ENCODE results near the gene XXYLT1.

The XXYLT1 gene

GRCh38 chr3:195182470-195182795 lies 88.5 kb downstream of the XXYLT1 start:
- no peak for DNase-seq

DNA sequence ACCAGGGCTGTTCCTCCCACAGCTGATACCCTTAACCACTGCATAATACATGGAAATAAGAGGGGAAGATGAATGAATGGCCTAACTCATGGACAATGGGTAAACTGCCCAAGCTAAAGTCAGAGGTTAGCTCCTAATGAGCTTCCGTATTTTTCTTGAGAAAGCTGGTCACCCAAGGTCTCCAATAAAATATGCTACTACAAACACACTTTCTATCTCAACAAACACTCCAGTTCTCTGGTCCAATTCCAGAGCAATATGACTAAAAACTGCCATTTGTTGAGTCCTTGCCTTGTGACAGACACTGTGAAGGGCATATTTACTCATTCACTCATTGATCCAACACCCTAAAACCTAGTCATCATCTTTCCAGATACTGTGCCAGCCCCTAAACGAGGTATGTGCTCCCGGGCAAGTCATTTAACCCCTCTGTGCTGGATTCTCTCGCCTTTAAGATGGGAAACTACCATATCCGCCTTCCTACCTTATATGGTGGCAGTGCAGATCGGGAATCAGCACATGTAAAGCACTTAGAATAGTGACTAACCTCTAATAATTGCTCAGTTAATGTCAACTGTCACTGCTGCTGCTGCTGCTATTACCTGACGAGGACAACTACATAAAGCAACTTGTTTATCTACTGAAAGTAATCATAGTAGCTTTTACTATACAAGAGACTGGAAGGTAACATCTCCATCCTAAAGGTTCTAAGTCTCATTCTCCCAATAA lies 89.1 kb downstream of the XXYLT1 start:
- DNase-seq, result no peak

DNA sequence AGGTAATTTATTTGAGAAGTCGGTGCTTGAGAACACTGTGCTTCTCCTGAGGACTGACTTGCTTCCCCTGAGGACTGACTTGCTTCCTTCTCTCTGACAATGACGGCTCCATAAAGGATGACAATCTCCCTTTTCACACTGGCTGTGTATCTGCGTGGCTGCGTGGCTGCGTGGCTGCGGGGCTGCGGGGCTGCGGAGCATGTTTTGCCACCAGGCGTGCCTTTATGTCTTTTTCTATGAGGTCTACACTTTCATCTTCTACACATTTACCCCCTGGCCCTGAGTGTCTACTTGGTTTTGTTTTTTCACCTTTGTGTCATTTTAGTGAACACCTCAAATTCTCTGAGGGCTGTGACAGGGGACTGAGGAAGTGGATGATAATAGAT lies 89.9 kb downstream of the XXYLT1 start:
- DNase-seq, result no peak

DNA sequence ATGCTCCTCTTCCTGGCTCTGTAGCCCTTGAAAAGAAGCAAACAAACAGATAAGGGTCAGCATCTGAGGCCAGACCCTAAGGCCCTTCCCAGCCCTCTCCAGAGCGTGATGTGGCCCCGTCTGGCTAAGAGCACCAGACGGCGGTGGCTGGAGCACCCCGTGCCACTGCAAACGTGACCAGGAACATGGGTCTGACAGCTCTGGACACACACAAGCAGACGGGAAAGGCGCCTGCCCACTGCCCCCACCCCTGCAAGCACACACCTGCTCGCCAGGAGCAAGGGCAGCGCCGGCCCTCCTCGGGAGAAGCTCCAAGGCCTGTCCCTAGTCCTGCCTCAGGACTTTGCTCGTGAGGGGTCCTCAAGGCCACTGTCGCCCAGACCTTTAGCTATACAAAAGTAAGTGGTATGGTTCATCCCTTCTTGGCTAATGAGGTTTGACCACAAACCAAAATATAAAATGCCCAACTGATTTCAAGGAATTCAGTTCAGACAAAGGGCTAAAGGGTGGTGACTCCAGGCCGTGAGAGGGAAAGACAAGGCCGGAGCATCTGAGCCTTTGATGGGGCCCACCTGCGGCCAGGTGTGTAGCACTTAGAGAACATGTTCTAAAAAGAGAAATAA lies 90.4 kb downstream of the XXYLT1 start:
- DNase-seq, result peak; percentile 65

- no peak for DNase-seq
Measured at GRCh38 chr3:195179776-195180489, 91.0 kb downstream of the XXYLT1 start.

DNA sequence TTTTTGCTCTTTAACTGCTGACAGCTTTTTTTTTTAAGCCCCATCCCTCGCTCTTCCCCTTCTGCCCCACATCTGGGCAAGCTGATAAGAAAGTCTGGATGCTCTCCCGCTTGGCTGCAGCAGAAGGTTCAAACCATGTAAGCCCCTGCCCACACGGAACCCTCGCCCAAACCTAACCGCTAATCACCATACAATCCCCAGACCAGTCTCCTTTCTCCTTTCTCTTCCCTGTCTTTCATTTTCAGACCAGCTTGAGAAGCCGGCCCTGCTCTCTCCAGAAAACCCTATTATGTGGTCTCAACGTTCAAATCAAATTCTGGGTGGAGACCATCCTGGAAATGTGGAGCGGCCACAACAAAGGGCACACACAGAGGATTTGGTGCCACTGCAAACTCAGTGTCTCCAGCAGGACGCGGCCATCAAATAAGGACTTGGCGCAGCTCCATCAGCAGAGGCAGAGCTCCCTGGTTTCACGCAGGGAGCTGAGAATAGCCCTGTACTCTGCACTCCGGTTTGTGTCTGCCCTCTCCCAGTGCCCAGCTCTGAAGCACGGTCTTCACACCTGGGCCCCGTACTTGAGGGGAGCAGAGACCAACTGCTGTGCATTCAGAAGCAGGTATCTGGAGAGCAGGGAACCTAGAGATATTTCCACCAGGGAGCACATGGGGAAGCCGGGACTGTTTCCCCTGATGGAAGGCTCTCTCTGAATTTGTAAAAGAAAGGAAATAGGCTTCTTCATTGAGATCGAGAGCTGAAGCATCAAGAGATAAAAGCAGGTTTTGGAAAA lies 92.6 kb downstream of the XXYLT1 start:
- peak; percentile 64 for DNase-seq

- DNase-seq, result no peak
Measured at GRCh38 chr3:195177422-195178123, 93.4 kb downstream of the XXYLT1 start.

DNA sequence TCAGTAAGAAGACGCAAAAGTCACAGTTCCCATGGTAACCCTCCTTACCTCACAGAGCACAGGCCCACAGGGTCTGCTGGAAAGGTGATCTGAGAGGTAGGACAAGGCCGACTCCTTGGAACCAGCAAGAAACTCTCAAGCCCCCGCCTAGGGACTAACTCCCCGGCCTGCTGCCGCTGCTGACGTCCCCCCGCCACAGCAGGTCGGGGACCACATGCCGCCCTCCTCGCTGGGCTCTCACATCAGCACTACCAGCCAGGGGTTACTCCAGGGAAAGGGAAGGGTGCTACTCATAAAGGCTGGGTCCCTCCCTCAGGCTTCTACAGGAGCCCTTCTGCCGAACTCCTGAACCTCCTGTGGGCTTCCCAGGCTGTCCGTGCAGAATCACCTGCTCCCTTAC lies 94.2 kb downstream of the XXYLT1 start:
- DNase-seq, result no peak

DNA sequence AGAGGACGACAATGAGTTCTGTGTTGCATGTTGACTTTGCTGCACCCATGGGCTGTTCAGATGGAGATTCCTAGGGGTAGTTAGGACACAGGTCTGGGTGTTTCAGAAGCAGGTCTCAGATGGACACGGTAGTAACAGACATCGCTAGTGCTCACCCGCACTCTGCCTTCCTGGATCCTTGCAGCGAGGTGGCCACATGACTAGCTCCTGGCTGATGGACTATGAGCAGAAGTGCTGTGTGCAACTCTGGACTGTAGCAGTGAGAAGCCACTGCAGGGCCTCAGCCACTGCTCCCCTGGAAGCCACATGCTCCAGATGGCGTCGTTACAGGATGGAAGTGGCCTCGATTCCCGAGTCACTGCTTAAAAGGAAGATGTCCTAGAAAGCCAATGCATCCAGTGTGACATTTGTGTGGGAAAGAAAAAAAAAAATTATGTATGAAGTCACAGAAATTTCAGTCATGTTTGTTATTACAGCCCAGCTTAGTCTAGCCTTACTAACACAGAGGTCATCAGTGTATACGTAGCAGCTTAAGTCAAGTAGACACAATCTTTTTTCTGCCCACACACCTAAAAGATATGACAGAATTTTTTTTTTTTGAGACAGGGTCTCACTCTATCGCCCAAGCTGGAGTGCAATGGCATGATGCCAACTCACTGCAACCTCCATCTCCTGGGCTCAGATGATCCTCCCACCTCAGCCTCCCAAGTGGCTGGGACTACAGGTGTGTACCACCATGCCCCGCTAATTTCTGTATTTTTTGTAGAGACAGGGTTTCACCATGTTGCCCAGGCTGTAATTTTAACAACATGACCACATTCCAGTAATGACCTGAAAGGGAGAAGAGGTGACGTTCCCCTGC lies 95.3 kb downstream of the XXYLT1 start:
- no peak for DNase-seq

DNA sequence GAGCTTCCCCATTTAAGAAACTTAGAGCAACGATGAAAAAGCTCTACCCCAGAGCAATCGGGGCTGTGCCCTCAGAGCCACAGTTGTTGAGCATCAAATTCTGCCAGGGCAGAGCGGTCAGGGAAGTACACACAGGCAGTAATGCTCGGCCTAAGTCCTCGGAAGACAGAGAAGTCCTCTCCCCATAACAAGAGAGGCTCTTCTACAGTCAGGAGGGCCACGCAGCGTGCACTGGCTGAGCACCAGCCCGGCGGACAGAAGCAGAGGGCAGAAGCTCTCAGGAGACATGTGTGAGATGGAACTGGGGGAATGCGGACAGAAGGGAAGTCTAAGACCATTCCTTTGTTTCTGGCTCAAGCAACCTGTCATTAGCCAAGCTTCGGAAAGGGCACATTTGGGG lies 95.9 kb downstream of the XXYLT1 start:
- DNase-seq, result no peak

DNA sequence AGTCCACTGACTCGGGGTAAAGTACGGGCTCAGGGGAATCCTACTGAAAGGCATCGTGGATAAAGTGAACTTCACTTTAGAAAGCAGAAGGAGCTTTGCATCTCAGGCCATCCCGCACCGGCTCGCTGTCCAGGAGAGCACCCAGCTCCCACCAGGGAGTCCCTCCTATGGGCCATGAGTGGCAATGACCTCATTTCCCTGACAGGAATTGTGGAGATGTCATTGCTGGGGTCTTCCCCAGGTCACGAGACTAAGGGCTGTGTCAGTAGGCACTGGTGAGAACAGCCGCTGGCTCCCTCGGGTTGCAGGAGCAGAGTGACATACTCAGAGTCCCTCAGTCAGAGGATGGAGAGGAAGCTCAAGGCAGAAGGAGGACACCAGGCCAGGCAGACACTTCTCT lies 97.3 kb downstream of the XXYLT1 start:
- DNase-seq, result no peak

DNA sequence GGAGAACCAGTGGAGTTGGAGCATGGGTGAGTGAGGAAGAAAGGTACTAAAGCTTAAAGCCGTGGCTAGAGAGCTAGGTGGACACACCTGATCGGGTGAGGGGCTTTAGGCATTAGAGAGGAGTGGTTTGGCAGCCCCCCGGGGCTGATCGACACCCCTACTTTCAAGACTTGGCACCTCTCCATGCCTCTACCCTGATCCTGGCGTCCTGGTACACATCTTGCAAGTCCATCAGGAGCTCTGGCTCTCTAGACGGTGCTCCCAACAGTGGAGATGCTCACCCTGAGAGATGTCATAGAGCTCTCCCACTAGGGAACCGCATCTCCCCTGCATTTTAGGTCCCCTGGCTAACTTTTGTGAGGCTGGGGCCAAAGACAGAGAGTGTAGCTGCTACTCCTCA lies 98.1 kb downstream of the XXYLT1 start:
- DNase-seq, result no peak

- DNase-seq, result no peak
Measured at GRCh38 chr3:195172039-195172684, 98.8 kb downstream of the XXYLT1 start.

DNA sequence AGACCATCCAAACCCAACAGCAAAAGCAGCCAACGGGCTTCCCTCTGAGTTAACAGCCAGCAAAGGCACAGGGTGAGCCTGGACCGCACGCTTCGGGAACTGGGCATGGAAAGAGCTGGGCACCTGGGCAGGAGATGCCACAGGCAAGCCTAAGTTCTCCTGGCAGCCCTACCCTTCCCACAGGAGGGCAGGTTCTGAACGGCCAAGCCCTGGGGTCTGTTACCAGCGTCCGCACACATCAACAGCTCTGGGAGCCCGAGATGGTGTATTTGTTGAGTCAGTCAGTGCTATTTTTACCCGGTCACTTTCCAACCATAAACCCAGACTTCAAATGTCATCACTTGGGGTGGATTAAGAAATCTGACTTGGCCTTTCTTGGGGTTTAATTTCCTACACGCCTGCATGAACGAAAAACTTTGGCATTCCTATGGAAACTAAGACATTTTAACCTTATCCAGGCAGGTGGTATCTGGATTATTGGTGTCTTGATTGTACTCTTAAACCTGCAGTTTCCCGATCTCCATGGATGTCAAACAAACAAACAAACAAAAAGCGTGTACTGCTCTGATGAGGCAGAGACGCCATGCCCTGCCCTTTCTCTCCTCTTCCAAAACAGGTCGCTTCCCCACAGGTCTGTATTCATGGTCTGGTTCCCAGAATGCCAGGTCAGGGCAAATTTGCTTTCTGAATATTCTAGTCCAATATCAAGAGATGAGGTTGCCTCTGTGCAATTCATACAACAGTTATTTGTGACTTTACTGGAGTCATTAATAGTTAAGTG lies 99.7 kb downstream of the XXYLT1 start:
- no peak for DNase-seq

- DNase-seq, result no peak
Measured at GRCh38 chr3:195170496-195170895, 100.5 kb downstream of the XXYLT1 start.

- DNase-seq, result no peak
Measured at GRCh38 chr3:195169011-195169649, 101.8 kb downstream of the XXYLT1 start.

GRCh38 chr3:195168009-195168762 lies 102.8 kb downstream of the XXYLT1 start:
- DNase-seq, result no peak

- no peak for DNase-seq
Measured at GRCh38 chr3:195165790-195166189, 105.2 kb downstream of the XXYLT1 start.

DNA sequence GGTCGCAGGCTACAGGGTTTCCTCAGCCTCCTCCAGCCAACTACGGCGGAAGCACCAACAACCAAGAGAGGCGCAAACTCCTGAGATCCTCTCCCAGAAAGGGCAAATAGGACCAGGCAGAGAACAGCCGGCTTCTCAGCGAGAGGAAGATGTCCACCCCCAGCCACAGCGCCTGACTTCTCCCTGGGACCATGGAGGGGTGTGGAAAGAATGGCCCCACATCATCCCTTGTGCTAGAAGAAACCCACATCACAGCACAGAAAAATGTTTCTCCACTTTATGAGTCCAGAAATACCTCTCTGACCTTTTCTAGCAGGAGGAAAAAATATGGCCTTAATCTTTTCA lies 105.7 kb downstream of the XXYLT1 start:
- DNase-seq, result no peak
